GM12865 (cell line): Measurements from ENCODE around the gene ZFYVE16.
"Not testable (repeated sequence)": the region's sequence is repeated elsewhere in the genome, so short reads cannot be mapped to it uniquely, and the experiment has no call there.

Experiments
- DNase-seq: peaks from one replicate; pipeline ENCODE4 v3.0.0; 2010; ENCODE audit warnings: low read depth
- H3K4me3 ChIP-seq: 2 replicates; pipeline ENCODE4 v1.5.1; 2011; ENCODE audit warnings: mild to moderate bottlenecking, low read depth, low read length, control low read depth
- TF ChIP-seq, protein P1 (sequence below): IDR thresholded peaks from 2 replicates; pipeline ENCODE4 v1.5.1; 2011; ENCODE audit warnings: low read length, control low read depth, low read depth, inconsistent platforms; ENCODE audit not compliant: insufficient read depth; ENCODE audit errors: missing control alignments

Gene ZFYVE16

DNA sequence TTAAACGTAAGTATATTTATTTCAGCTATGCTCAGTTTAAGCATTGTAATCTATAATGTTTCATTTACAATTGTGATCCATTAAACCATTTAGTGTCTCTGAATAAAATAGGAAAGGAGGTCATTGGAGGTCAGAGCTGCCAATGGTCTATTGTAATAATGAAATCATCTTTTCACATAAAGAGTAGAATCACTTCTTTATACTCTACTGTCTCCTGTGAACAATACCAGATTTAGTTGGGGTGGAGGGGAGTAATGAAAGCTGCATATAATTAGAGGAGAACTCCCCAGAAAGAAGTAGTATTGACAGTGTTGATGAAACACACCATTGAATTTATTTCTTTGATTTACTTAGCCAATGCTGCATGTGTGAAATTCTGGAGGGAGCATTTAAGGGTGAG is 35.1 kb upstream of the ZFYVE16 start:
- TF ChIP-seq, protein P1, sequence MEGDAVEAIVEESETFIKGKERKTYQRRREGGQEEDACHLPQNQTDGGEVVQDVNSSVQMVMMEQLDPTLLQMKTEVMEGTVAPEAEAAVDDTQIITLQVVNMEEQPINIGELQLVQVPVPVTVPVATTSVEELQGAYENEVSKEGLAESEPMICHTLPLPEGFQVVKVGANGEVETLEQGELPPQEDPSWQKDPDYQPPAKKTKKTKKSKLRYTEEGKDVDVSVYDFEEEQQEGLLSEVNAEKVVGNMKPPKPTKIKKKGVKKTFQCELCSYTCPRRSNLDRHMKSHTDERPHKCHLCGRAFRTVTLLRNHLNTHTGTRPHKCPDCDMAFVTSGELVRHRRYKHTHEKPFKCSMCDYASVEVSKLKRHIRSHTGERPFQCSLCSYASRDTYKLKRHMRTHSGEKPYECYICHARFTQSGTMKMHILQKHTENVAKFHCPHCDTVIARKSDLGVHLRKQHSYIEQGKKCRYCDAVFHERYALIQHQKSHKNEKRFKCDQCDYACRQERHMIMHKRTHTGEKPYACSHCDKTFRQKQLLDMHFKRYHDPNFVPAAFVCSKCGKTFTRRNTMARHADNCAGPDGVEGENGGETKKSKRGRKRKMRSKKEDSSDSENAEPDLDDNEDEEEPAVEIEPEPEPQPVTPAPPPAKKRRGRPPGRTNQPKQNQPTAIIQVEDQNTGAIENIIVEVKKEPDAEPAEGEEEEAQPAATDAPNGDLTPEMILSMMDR = no peak
- H3K4me3 ChIP-seq = no peak overlapping the region
- no peak for DNase-seq

DNA sequence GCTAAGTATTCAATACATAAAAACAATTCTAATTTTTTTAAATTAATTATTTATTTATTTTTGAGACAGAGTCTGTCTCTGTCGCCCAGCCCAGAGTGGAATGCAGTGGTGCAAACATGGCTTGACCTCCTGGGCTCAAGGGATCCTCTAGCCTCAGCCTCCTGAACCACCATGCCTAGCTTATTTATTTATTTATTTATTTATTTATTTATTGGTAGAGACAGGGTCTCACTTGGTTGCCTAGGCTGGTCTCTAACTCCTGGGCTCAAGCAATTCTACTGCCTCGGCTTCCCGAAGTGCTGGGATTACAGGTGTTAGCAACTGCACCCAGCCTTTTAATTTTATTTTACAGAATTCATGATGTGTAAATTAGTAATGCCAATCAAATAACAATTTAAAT is 33.7 kb upstream of the ZFYVE16 start:
- no peak for DNase-seq
- no peak overlapping the region for H3K4me3 ChIP-seq
- TF ChIP-seq, protein P1 = no peak

DNA sequence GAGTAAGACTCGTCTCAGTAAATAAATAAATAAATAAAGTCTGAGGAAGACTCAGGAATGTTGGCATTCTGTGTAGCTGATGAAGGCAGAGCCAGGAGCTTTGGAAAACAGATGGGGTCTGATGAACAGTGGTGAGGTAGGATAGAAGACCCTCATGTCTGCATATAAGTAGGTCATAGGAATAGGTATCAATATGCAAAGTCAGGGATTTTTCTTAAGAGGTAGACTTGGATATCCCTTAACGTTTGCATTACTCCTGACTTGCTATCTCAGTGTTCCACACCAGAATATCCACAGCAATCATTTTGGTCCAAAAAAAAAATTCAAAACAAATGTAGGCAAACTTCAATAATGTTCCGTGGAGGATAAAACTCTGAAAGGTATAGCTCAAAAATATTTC is 31.3 kb upstream of the ZFYVE16 start:
- no peak for DNase-seq
- TF ChIP-seq, protein P1 = no peak
- no peak overlapping the region for H3K4me3 ChIP-seq

DNA sequence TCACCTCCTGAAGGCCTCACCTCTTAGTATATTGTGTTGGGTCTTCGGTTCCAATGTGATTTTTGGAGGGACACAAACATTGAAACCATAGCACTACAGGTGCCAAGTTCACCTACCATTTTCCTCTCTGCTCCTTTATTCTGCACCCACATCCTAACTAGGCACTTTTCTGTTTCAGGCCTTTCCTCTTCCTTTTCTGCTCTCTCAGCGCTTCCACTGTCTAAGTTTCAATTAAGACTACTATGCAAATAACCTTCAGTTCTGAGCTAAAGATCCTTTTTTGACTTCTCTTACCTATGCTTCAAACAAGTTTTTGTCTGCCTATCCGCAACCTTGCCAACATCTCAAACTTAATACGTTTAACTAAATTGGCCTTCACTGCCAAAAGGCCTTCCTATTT is 25.4 kb upstream of the ZFYVE16 start:
- TF ChIP-seq, protein P1 = no peak
- no peak for DNase-seq
- no peak overlapping the region for H3K4me3 ChIP-seq

DNA sequence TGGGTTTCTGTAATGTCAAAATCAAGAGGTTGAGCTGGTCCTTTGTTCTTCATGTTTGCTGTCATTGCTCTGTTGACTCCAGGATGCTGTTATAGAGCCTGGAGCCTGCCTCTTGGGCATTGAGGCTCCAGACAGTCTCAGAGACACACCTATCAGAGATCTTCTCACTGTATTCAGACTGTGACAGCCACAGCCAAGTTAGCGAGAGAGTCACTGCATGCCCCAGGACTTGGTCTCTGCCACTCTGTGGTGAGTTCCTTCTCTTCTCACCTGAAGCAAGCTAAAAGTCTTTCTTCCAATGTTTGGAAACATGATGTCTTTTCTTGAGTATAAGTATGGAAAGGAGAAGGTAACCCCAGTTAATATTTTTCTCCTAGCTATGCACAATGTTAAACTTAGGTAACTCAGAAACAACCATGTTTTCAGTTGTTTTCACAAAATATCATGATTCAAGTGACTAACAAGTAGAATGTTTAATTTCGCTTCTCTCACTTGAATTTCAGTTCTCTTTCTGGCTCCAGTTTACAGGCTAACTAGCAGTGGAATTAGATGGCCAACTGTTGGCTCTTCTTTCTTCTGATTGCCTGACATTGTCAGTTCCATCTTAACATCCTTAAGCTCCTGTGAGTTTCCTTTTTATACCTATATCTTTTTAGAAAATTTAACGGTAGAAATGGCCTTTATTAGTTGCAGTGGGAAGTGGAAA is 20.6 kb upstream of the ZFYVE16 start:
- no peak for DNase-seq
- H3K4me3 ChIP-seq = no peak overlapping the region
- TF ChIP-seq, protein P1 = no peak

DNA sequence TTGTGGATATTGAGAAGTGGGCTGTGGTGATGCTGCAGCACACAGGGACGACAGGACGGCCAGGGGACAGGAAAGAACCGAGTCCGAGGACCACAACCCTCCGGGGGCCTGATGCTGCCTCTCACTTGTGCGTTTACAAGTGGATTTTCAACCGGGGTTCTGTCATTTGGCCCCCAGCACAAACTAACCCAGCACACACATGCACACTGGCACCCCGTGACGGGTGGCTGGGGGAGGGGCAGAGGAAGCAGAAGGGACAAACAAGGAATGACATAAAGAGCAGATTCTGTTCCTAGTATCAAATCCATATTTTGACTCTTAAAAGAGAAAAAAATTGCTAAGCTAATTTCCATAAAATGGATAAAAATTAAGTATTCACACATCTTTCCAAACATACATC is 18.3 kb upstream of the ZFYVE16 start:
- no peak overlapping the region for H3K4me3 ChIP-seq
- DNase-seq = no peak
- TF ChIP-seq, protein P1 = no peak

DNA sequence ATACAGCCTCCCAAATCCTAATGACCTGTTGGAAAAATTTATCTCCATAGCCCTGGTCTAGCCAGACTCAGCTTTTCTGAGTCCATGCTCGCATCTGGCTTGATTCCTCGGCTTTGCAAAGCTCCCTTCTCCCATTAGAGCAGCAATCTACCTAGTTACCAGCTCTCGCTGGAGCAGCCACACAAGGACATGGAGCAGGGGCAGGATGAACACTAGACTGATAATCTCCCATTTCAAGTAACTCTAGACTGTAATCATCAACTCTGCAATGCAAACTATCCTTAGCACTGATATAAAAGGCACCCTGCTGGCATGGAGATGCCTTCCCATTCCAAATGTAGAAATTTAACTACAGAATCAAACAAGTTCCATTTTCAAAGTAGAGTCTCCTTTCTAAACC is 17.5 kb upstream of the ZFYVE16 start:
- not testable (repeated sequence) for H3K4me3 ChIP-seq, DNase-seq

DNA sequence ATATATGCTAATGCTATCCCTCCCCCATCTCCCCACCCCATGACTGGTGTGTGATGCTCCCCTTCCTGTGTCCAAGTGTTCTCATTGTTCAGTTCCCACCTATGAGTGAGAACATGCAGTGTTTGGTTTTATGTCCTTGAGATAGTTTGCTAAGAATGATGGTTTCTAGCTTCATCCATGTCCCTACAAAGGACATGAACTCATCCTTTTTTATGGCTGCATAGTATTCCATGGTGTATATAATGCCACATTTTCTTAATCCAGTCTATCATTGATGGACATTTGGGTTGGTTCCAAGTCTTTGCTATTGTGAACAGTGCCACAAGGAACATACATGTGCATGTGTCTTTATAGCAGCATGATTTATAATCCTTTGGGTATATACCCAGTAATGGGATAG is 16.6 kb upstream of the ZFYVE16 start:
- not testable (repeated sequence) for H3K4me3 ChIP-seq, DNase-seq
